Gastroesophageal sphincter (tissue), 4 donors: ENCODE measurements around the gene UBTF. TPM values are rescaled to one million over a fixed set of nuclear protein-coding genes. Genes with fewer than 3 reads are reported as not detected.
A peak's percentile ranks its signal among the peaks of the same experiment; 100 is the strongest.

Experiments
- ATAC-seq: fragments of 150-250 bp; one replicate; pipeline ENCODE4 v1.9.1; 2016; ENCODE audit warnings: mild to moderate bottlenecking, moderate library complexity
- H3K27ac ChIP-seq, 4 donors: fragments of 200-600 bp; sonication (generic) in 3 of 4; 1 replicate in 3 of 4; 2 replicates in 1 of 4; pipeline ENCODE4 v1.5.1; 2016 to 2019
- H3K27me3 ChIP-seq: fragments of 200-600 bp; sonication (generic); one replicate; pipeline ENCODE4 v1.5.1; 2019
- H3K36me3 ChIP-seq, 2 donors: fragments of 200-600 bp; sonication (generic); one replicate each; pipeline ENCODE4 v1.5.1; 2019; ENCODE audit warnings: control low read depth in 1 of 2
- H3K4me1 ChIP-seq, 3 donors: fragments of 200-600 bp; sonication (generic); 1 replicate in 2 of 3; 2 replicates in 1 of 3; pipeline ENCODE4 v1.5.1; 2016 to 2019; ENCODE audit warnings: control low read depth in 2 of 3
- H3K4me3 ChIP-seq, 2 donors: fragments of 200-600 bp; sonication (generic); one replicate each; pipeline ENCODE4 v1.5.1; 2019; ENCODE audit warnings: mild to moderate bottlenecking in 1 of 2, moderate library complexity in 1 of 2
- H3K9me3 ChIP-seq, 3 donors: fragments of 200-600 bp; sonication (generic); one replicate each; pipeline ENCODE4 v1.5.1; 2017 to 2019; ENCODE audit warnings: control low read depth in 2 of 3
- CTCF ChIP-seq, 4 experiments: fragments of 200-600 bp in 2 of 4; fragments of 450-650 bp in 2 of 4; sonication (generic) in 1 of 4; IDR thresholded peaks; one replicate each; pipeline ENCODE4 v1.5.1; 2017 to 2019; ENCODE audit warnings: antibody characterized with exemption in 4 of 4, mild to moderate bottlenecking in 2 of 4, moderate library complexity in 2 of 4
- EP300 ChIP-seq: sonication (generic); formaldehyde crosslinking; IDR thresholded peaks from one replicate; pipeline ENCODE4 v1.6.1; 2017; ENCODE audit warnings: antibody characterized with exemption, mild to moderate bottlenecking
- POLR2A ChIP-seq, 2 donors: fragments of 450-650 bp; IDR thresholded peaks; one replicate each; pipeline ENCODE4 v1.6.1; 2017; ENCODE audit warnings: antibody characterized with exemption in 2 of 2, mild to moderate bottlenecking in 2 of 2, moderate library complexity in 1 of 2
- POLR2AphosphoS5 ChIP-seq: sonication (generic); formaldehyde crosslinking; IDR thresholded peaks from one replicate; pipeline ENCODE4 v1.6.1; 2017; ENCODE audit warnings: antibody characterized with exemption
- WGBS, 2 donors: methylation state at CpG; one replicate each; pipeline ENCODE4 v1.1.5; 2018; ENCODE audit warnings: low coverage in 1 of 2; 5-methylcytosine and 5-hydroxymethylcytosine counted together
- total RNA-seq, 4 donors: library from RNA; depleted of rRNA; stranded (reverse); fragments of >200 nt; gene quantifications; one replicate each; pipeline ENCODE4 v1.1.0, GENCODE V29; 2016

The UBTF gene
- total RNA-seq, 4 donors from 2014 or later: 55.6 to 85.5 (median 60.4) TPM

- Histone ChIP-seq H3K4me1 (peaks cover 0 to under 1% (median 0%) of the 10 kb centered on the region in 3 donors), H3K27me3 (no peaks in the 10 kb centered on the region), H3K36me3 (peaks cover 0 to 61% of the 10 kb centered on the region in 2 donors), H3K4me3 (no peak overlapping the region), H3K27ac (no peak overlapping the region), H3K9me3 (no peaks in the 10 kb centered on the region)
- TF ChIP-seq POLR2A (IDR thresholded peaks at IDR 0.05) (no peak), EP300 (no peak), CTCF (IDR thresholded peaks at IDR 0.05) (no peak)
- no peak for ATAC-seq
- WGBS, 2 donors: no CpG with 5 or more reads among the region's 4 CpGs
Measured at GRCh38 chr17:44177640-44178039, 41.8 kb downstream of the UBTF start.

- Histone ChIP-seq H3K4me1 (peaks cover 0 to 8% (median 0%) of the 10 kb centered on the region in 3 donors), H3K27me3 (no peaks in the 10 kb centered on the region), H3K27ac (no peak overlapping the region), H3K9me3 (no peaks in the 10 kb centered on the region), H3K36me3 (peaks cover 0 to 53% of the 10 kb centered on the region in 2 donors), H3K4me3 (no peak overlapping the region)
- ATAC-seq: peak; percentile 19
- no CpG with 5 or more reads among the region's 54 CpGs for WGBS, 2 donors
- TF ChIP-seq CTCF (IDR thresholded peaks at IDR 0.05): no peak
- no peak for TF ChIP-seq POLR2AphosphoS5
- no peak for TF ChIP-seq EP300
- no peak for TF ChIP-seq POLR2A (IDR thresholded peaks at IDR 0.05)
Measured at GRCh38 chr17:44176671-44177501, 42.6 kb downstream of the UBTF start.

- Histone ChIP-seq H3K9me3 (no peaks in the 10 kb centered on the region), H3K27ac (no peak overlapping the region), H3K4me1 (peaks cover 0 to 14% (median 0%) of the 10 kb centered on the region in 3 donors), H3K27me3 (no peaks in the 10 kb centered on the region), H3K4me3 (no peak overlapping the region), H3K36me3 (peaks cover 0 to 48% of the 10 kb centered on the region in 2 donors)
- no peak for ATAC-seq
- 80 to 100% methylated on average over 1 of the region's 1 CpG for WGBS, 2 donors
- no peak for TF ChIP-seq EP300
- TF ChIP-seq POLR2AphosphoS5: no peak
- no peak for TF ChIP-seq POLR2A (IDR thresholded peaks at IDR 0.05)
- TF ChIP-seq CTCF (IDR thresholded peaks at IDR 0.05): no peak
Measured at GRCh38 chr17:44176257-44176656, 43.2 kb downstream of the UBTF start.

GRCh38 chr17:44174427-44174826 lies 45.0 kb downstream of the UBTF start:
- Histone ChIP-seq H3K4me1 (peaks cover 0 to 32% (median 4%) of the 10 kb centered on the region in 3 donors), H3K36me3 (peaks cover 0 to 47% of the 10 kb centered on the region in 2 donors), H3K9me3 (no peaks in the 10 kb centered on the region), H3K4me3 (no peak overlapping the region), H3K27ac (no peak overlapping the region), H3K27me3 (no peaks in the 10 kb centered on the region)
- WGBS, 2 donors: 100% methylated on average over 1 of the region's 2 CpGs; no CpG with 5 or more reads in 1 of the 2 donors
- TF ChIP-seq EP300 (no peak), CTCF (IDR thresholded peaks at IDR 0.05) (no peak), POLR2A (IDR thresholded peaks at IDR 0.05) (no peak), POLR2AphosphoS5 (no peak)
- no peak for ATAC-seq
